HCT116 (cell line): ENCODE measurements around the gene SUDS3.

Experiments
- CBX3 ChIP-seq: IDR thresholded peaks from 2 replicates; pipeline ENCODE4 v1.6.1; 2012; ENCODE audit warnings: low read depth
- EGR1 ChIP-seq: IDR thresholded peaks from 2 replicates; pipeline ENCODE4 v1.6.1; 2012; ENCODE audit warnings: low read depth
- JUND ChIP-seq: IDR thresholded peaks from 2 replicates; pipeline ENCODE4 v1.6.1; 2012
- POLR2A ChIP-seq: IDR thresholded peaks from 2 replicates; pipeline ENCODE4 v1.7.0; 2011; ENCODE audit warnings: borderline replicate concordance; ENCODE audit not compliant: insufficient read depth, insufficient read length; ENCODE audit errors: extremely low read depth
- POLR2AphosphoS5 ChIP-seq: IDR thresholded peaks from 2 replicates; pipeline ENCODE4 v1.6.1; 2011; ENCODE audit warnings: mild to moderate bottlenecking, low read depth, low read length, moderate library complexity
- RAD21 ChIP-seq: IDR thresholded peaks from 2 replicates; pipeline ENCODE4 v1.6.1; 2012; ENCODE audit warnings: low read depth, mild to moderate bottlenecking
- YY1 ChIP-seq: IDR thresholded peaks from 2 replicates; pipeline ENCODE4 v1.6.1; 2011; ENCODE audit warnings: low read length, low read depth, moderate library complexity, mild to moderate bottlenecking; ENCODE audit not compliant: insufficient replicate concordance; ENCODE audit errors: extremely low read depth
- ZNF274 ChIP-seq: fragments of 200-500 bp; sonication (Bioruptor generic); IDR thresholded peaks from 2 replicates; pipeline ENCODE4 v1.6.1; 2014; ENCODE audit warnings: mild to moderate bottlenecking, low read depth, low read length, inconsistent platforms
- TF ChIP-seq, protein P1 (sequence below), 3 experiments: fragments of 200-600 bp in 1 of 3; sonication (generic) in 1 of 3; IDR thresholded peaks in 2 of 3; conservative IDR thresholded peaks in 1 of 3; 2 replicates each; pipeline ENCODE4 v1.5.1; 2012 to 2017; ENCODE audit warnings: low read depth in 2 of 3, low read length in 2 of 3, antibody characterized with exemption in 1 of 3, borderline replicate concordance in 1 of 3, control low read depth in 1 of 3, mild to moderate bottlenecking in 1 of 3, mixed read lengths in 1 of 3, mixed run types in 1 of 3, moderate library complexity in 1 of 3; ENCODE audit not compliant: insufficient read depth in 1 of 3
- TF ChIP-seq, protein P2 (sequence below): IDR thresholded peaks from 2 replicates; pipeline ENCODE4 v1.6.1; 2011; ENCODE audit warnings: mild to moderate bottlenecking, low read length, moderate library complexity; ENCODE audit not compliant: insufficient replicate concordance; ENCODE audit errors: extremely low read depth
- TF ChIP-seq, protein P3 (sequence below): IDR thresholded peaks from 2 replicates; pipeline ENCODE4 v1.6.1; 2012

DNA sequence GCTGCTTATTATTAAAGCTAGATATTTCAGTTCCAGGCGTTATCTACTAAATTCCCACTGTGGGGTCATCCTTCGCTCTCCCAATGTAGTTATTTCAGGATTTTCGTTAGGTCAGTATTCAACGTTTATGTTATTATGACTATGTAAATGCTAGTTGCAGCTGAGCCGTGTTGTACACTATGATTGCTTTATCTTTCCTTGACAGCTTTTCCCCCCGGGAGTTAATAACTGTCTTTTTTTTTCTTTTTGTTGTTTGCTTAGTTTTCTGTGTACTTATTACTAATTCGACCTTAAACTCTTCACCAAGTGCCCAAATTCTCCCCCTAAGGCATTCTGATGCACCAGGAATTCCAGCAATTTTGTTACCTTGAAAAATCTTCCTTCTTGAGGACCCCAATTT, 48.5 kb downstream of the SUDS3 start:
- TF ChIP-seq RAD21 (no peak), CBX3 (no peak), POLR2A (no peak), POLR2AphosphoS5 (no peak), YY1 (no peak), JUND (no peak), ZNF274 (no peak), EGR1 (no peak)
- TF ChIP-seq, protein P1, sequence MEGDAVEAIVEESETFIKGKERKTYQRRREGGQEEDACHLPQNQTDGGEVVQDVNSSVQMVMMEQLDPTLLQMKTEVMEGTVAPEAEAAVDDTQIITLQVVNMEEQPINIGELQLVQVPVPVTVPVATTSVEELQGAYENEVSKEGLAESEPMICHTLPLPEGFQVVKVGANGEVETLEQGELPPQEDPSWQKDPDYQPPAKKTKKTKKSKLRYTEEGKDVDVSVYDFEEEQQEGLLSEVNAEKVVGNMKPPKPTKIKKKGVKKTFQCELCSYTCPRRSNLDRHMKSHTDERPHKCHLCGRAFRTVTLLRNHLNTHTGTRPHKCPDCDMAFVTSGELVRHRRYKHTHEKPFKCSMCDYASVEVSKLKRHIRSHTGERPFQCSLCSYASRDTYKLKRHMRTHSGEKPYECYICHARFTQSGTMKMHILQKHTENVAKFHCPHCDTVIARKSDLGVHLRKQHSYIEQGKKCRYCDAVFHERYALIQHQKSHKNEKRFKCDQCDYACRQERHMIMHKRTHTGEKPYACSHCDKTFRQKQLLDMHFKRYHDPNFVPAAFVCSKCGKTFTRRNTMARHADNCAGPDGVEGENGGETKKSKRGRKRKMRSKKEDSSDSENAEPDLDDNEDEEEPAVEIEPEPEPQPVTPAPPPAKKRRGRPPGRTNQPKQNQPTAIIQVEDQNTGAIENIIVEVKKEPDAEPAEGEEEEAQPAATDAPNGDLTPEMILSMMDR (IDR thresholded peaks at IDR 0.05 in 2 of 3, conservative IDR thresholded peaks at IDR 0.05 in 1 of 3; ENCODE audit: borderline replicate concordance in 1 of 3, insufficient read depth in 1 of 3, low read depth in 2 of 3, low read length in 2 of 3) = no peak
- TF ChIP-seq, protein P2, sequence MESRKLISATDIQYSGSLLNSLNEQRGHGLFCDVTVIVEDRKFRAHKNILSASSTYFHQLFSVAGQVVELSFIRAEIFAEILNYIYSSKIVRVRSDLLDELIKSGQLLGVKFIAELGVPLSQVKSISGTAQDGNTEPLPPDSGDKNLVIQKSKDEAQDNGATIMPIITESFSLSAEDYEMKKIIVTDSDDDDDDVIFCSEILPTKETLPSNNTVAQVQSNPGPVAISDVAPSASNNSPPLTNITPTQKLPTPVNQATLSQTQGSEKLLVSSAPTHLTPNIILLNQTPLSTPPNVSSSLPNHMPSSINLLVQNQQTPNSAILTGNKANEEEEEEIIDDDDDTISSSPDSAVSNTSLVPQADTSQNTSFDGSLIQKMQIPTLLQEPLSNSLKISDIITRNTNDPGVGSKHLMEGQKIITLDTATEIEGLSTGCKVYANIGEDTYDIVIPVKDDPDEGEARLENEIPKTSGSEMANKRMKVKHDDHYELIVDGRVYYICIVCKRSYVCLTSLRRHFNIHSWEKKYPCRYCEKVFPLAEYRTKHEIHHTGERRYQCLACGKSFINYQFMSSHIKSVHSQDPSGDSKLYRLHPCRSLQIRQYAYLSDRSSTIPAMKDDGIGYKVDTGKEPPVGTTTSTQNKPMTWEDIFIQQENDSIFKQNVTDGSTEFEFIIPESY = no peak
- TF ChIP-seq, protein P3, sequence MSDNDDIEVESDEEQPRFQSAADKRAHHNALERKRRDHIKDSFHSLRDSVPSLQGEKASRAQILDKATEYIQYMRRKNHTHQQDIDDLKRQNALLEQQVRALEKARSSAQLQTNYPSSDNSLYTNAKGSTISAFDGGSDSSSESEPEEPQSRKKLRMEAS = no peak
